ENCODE results near the gene NCR2.

NCR2 gene

DNA sequence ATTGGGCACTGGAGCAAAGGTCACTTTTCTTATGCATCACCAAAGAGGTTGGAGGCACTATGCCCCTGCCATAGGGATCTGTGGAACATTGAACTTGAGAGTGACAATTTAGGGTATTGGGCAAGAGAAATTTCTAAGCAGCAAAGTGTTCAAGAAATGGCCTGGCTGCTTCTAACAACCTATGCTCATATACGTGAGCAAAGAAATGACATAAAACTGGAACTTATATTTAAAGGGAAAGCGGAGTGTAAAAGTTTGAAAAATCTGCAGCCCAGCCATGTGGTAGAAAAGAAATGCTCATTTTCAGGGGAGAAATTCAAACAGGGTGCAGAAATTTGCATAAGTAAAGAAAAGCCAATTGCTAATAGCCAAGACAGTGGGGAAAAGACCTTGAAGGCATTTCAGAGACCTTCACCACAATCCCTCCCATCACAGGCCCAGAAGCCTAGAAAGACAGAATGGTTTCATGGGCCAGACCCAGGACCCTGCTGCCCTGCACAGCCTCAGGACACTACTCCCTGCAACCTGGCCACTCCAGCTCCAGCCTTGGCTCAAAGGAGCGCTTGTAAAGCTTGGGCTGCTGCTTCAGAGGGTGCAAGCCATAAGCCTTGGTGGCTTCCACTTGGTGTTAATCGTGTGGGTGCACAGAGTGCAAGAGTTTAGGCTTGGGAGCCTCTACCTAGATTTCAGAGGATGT, 24.4 kb downstream of the NCR2 start:
- no peak for DNase-seq

DNA sequence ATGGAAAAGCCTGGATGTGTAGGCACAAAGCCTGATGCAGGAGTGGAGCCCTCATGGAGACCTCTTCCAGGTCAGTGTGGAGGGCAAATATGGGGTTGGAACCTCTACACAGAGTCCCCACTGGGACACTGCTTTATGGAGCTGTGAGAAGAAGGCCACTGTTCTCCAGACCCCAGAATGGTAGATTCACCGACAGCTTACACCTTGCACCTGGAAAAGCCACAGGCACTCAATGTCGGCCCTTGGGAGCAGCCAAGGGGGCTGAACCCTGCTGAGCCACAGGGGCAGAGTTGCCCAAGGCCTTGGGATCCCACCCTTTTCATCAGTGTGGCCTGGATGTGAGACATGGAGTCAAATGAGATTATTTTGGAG, 24.9 kb downstream of the NCR2 start:
- DNase-seq, result no peak

DNA sequence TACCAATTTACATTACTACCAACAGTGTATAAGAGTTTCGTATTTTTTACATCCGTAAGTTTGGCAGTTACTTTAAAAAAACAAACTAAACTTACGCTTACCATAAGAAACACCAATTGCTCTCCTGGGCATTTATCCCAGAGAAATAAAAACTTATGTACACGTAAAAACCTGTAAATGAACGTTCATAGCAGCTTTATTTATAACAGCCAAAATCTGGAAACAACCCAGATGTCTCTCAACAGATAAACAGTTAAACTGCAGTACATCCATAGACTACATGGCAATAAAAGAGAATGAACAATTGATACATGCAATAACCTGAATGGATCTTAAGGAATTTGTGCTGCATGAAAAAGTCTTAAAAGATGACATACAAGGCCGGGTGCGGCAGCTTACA, 30.7 kb downstream of the NCR2 start:
- no peak for DNase-seq

DNA sequence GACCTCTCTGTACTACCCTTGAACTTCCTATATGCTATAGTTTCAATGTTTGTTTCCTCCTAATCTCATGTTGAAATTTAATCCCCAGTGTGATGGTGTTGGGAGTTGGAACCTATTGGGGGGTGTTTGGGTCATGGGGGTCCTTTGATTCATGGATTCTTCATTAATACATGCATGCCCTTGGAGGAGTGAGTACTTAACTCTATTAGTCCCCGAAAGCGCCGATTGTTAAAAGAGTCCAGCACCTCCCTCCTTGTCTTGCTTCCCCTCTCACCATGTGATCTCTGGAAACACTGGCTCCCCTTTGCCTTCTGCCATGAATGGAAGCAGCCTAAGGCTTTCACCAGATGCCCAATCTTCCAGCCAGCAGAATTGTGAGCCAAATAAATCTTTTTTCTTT, 31.7 kb downstream of the NCR2 start:
- DNase-seq, result no peak

DNA sequence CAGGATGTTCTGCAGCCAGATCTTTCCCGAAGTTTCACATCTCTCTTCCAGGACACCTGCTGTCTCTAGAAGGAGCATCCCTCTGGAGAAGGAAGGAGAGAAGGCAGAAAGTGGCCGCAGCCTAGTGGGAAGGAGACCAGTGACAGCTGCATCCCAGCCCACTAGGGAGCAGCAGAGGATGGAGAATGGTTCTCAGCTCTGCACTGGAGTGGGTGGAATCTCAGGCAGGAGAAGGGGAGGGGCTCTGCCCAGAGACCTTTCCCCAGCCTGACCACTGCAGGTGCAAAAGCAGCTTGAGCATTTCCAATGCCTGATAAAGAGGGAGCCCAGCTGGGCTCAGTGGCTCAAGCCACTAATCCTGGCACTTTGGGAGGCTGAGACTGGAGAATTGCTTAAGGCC, 32.3 kb downstream of the NCR2 start:
- DNase-seq, result peak; percentile 50 to 65 (median 51)

DNA sequence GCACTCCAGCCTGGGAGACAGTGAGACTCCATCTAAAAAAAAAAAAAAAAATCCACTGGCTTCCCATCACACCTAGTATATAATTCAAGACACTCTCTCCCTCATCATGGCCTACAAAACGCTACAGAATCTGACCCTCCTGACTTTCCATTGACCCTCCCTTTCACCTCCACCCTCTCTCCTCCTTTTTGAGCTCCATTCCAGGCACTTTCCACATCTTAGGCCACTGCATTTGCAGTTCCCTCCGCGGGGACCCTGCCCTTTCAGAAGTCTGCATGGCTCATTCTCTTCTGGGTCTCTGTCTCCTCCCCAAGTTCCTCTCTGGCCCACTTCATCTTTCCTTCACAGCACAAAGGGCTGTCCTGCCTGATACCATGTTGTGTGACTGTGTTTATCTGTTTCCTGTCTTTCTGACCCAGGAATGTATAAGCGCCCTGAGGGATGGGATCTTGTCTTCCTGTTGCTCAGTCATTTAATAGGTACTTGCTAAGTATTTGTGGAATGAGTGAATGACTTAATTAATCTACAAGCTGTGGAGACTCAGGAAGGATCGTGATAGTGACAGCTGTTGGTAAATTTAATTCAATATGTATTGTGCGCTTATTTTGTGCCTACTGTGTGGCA, 35.2 kb downstream of the NCR2 start:
- no peak for DNase-seq

DNA sequence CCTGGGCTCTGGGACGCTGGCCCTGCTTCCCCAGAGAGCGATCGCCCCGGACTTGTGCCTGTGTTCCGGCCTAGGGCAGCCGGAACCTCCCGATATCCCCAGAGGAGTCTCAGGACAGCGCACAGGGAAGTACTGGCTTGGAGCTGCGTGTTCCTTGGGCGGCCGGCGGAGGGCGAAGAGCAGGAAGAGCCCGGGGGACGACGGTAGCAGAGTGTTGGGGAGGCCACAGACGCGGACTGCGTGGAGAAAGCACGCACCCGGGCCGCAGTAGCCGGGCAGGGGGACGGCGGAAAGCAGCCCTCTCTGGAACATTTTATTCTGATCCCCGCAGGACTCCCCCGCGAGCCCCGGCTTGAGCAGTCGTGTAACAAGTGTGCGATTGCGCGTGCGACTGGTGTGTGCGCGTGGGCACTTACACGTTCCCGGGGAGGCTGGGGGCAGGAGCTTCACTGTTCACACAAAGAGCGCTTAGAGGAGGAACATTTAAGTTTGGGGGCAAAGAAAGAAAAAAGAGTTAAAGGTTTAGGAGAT, 36.1 kb downstream of the NCR2 start:
- DNase-seq, result peak; percentile 60 to 78 (median 64)

DNA sequence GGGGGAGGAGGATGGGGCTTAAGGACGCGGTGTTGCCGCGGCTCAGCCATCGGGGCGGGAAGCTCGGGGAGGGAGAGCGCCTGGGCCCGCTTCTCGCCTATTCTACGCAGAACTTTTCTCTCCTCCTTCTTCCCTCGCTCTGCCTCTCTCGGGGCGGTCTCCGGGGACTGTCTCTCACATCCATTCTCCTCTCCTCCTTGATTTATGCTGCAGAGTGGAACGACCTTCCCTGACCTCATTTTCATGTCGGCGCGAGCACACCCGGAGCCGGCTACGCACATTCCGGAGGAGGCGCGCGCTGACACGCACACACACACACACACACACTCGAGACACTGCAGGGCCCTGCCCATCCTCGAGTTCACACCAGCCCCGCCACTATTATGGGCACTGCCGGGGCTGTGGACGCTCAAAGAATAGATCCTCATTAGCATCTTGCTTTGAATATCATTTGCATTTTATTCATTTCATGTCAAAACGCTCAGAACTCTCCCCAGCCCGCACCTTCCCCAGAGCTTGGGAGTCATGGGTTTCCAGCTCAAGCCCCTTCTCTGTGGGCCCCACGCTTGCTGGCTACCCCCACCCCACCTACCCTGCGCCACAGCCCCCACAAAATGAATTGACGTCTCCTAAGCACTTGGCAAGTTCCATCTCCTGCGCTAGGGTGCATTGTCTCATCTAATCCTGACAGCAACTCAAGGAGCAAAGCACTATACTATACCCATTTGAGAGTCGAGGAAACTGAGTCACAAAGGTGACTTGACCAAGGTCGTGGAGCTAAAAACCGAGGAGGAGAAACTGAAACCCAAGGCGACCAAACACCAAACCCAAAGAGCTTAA, 36.8 kb downstream of the NCR2 start:
- no peak for DNase-seq

DNA sequence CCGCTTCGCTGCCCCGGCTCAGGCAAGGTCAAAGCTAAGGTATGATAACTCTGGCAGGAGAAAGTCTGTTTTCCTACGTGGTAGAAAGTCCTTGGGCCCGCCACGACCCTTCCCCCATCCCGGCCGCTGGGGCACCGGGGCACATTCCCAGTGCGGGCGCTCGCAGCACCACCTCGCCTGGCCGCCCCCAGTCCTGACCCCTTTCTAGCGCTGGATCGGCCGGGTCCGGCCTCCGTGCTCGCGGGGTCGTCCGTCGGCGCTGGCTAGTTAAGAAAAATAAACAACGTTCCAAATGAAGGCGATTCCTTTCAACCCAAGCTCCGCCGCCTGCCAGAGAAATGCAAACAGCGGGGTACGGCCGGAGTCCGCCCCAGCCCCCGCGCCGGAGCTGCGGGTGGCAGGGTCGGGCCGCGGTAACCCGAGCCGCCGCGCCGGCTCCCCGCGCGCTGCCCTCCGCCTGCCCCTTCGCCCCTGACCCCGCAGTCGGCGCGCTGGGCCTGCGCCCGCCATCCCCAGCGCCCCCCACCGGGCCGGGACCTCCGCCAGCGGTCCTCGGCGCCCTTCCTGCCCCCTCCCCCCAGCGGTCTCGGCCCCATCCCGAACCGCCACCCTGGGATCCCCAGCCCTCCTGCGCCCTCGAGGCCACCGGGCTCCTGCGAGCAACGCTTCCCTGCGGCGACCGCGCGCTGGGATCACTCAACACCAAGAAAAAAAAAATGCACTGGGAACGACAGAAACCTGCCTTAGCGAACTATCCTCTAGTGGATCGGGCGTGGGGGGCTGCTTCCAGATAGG, 37.6 kb downstream of the NCR2 start:
- no peak for DNase-seq

DNA sequence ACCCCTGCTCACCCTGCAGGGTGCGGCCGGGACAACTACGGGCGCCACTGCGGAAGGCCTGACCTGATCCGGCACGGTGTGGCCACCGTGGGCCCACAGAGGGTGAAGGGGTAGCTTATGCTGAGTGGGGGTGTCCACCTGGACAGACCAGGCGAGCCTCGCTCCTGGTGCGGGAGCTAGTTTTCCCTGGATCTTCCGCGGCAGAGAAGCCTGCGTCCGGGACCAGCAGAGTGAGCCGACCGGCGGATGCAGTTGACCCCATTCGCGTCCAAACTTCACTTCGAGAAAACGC, 38.2 kb downstream of the NCR2 start:
- DNase-seq, result no peak

DNA sequence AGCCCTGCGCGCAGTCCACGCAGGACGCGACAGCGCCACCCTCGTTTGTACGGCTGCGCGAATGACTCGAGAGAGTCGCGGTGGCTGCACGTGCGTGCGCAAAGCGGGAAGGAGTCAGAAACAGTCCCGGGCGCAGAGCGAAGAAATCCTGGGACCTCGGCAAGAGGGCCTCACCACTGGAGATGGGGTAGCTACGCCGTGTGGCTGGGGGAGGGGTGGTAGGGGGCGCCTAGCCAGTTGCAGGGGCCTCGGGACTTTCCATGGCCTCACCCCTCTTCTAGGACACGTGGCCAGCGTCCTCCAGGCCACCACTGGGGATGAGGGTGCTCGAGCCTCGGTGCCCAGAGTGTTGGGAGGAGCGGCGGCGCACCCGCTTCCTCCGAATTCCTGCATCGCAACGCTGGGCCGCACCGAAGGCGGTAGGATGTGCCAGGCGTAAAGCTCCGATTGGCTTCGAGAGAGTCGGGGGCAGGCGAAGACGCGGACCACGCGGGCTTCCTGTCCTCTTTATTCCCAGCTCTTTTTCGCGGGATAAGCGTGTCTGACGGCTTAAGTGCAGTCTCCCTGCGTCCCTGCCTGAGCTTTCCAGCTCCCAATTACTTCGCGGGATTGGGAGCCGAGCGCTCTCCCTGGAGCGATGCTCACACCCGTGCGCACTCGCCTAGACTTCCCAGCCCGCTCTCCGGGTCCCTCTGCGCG, 38.7 kb downstream of the NCR2 start:
- peak in 2 of 3 donors; percentile 33 for DNase-seq

DNA sequence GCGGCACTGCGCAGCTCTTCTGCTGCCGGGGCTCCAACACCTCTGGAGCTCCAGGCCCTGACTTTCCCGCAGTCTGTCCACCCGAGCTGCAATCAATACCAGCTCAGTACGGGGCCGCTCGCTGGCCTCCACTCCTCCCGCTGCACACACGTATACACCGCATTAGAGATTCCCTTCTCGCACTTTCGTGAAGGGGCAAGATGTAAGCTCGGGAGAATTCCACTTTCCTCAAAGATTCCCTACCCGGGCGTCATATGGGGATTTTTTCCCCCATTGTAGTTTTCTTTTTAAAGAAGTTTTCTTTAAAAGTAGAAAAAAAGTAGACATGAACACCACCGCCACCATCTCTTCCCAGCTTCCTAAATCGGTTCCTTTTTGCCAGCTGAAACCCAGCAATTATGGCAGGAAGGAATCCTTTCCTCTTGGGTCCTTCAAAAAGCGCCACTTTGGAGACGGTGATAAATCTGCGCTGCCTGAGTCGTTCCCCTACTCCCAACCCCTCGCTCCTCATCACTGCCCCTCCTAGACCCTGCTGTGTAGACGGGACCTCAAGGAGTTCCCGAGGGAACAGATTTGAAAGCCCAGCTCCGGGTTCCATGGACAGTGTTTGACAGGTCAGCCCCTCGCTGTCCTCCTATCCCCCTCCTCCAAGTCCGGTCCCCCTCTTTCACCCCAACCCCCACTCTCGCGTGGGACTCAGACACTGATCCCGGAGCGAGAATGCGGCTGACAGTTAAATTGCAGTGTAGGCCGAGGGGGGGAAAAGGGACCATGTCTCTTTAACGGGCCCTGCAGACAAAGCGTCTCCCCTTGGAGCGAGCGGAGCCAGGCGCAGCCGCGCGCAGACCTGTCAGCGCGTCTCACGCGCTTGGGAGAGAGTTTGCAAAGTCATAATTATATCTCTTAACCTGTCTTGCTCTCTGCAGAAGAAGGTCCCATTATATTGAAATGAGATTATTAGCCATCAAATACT, 39.5 kb downstream of the NCR2 start:
- no peak for DNase-seq

DNA sequence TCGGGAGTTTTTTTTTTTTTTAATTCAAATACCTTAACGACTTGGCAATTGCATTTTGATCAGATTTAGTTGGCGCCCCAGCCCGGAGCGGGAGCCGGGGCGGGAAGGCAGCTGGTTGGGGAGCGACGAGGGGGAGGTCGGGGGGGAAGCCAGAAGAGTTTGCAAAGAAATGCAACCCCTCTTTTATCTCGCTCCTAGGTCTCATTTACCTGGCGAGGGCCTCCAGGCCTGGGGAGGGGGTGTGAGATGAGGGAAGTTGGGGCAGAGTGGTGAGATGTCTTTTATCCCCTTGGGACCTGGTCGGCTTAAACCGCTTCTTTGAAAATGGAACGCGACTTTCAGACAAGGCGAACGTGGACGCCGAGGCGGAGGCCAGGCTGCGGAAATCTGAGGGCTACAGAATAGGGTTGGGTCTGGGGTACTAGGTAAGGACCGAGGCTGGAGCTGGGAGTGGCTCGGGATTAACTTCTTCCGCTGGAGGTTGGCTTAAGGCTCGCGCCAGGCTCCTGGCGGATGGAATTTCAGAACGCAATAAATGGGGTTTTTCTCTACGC, 40.3 kb downstream of the NCR2 start:
- no peak for DNase-seq

DNA sequence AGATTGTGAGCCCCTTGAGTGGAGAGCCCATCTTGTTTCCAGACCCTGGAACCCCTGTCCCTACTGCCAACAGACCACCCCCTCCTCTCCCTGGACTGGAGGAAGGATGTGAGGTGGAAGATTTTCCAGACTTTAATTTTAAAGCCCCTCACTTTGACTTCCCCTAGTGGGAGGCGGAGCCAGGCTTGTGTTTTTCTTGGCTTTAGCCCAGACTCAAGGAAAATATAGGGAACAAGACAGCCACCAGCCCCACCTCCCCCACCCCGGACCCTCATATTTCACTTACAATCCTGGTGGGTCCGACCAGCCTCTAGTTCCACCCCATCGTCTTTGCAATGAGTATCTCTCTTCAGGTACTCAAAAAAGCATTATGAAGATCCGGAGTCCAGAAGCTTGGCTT, 40.8 kb downstream of the NCR2 start:
- no peak for DNase-seq

DNA sequence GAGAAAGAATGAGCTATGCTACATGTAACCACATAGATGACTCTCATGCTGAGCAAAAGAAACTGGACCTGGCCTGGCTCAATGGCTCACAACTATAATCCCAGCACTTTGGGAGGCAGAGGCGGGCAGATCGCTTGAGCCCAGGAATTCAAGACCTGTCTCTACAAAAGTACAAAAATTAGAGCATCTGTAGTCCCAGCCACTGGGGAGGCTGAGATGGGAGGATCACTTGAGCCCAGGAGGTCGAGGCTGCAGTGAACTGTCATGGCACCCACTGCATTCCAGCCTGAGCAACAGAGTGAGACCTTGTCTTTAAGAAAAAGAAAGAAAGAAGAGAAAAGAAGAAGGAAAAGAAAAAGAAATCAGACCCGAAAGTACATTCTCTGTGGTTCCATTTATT, 41.7 kb downstream of the NCR2 start:
- DNase-seq, result no peak

DNA sequence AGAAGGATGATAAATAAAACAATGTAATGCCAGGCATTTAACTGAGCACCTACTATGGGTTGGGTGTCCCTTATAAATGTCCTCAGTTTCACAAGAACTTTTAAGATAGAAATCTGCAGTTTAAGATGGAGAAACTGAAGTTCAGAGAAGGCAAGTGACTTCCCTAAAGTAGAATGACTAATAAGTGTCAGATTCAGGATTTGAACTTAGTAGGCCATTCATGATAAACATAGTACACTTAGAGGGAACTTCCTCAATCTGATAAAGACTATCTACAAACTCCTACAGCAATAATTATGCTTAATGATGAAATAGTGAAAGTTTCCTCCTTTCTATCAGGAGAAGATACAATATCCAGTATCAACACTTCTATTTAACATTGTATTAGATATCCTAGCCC, 43.9 kb downstream of the NCR2 start:
- DNase-seq, result peak; percentile 55 to 86 (median 85)

DNA sequence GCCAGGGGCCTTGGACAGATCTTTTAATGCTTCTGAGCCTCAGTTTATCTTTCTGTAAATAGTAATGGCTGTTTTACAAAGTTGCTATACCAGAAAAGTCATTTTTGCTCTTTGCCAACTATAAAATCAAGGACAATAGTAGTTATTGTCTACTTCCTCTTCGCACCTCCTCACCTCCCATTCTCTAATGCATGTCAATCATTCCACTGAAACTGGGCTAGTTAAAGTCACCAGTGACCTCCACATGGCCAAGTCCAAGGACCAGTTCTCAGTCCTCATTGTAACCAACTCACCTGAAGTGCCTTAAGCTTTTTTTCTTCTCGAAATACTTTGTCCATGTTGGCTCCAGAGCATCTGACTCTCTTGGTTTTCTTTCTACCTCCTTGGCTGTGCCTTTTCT, 51.2 kb downstream of the NCR2 start:
- DNase-seq, result no peak

DNA sequence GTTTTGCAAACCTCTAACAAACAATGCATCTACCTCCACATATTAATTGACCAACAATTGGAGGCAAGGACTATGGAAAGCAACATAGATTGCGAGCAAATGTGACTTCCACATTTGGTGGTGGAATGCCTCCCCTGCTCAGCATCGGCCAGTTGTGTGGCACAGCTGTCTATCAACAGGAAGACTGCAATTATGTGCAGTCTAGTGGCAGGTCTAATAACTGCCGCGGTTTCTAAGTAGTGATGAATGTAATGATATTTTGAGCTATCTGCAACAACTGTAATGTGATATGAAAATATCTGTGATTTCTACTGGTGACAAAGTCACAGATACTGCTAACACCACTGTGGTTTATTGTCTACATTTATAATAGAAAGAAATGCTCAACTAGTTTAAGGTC, 56.8 kb downstream of the NCR2 start:
- no peak for DNase-seq

DNA sequence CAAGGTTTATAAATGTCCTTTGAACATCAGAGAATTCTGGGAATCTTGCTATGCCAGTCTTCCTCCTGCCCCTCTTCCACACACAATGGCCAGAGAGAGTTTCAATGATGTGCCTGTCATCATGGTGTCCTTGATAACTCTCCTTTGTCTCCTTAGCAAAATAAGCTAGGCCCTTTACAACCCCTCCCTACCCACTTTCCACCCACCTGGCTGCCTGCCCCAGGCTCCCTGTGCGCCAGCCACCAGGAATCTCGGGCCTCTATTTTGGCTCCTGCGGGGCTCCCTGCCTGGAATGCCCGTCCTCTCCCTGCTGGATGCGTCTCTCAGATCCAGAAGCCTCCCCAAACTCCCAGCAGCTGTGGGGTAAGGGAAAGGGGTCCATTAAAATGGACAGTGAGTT, 60.9 kb downstream of the NCR2 start:
- DNase-seq, result no peak

DNA sequence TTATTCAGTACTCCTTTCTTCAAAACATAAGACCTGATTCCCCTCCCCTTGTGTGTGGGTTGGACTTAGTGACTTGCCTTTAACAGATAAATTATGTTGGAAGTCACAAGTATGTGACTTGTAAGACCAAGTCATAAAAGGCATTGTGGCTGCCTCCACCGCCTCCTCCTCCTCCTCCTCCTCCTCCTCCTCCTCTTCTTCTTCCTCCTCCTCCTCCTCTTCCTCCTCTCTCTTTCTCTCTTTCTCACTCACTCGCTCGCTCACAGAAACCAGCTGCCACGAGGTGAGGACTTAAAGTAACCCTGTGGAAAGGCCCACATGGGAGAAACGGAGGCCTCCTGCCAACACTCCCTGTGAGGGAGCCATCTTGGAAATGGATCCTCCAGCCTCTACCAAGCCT, 64.0 kb downstream of the NCR2 start:
- no peak for DNase-seq

Data from suppressor macrophage treated with lipopolysaccharide for 1 hour (primary cell).